ENCODE results near the gene PCYT1A.
"Not testable (repeated sequence)": the region's sequence is repeated elsewhere in the genome, so short reads cannot be mapped to it uniquely, and the experiment has no call there.

The PCYT1A gene

DNA sequence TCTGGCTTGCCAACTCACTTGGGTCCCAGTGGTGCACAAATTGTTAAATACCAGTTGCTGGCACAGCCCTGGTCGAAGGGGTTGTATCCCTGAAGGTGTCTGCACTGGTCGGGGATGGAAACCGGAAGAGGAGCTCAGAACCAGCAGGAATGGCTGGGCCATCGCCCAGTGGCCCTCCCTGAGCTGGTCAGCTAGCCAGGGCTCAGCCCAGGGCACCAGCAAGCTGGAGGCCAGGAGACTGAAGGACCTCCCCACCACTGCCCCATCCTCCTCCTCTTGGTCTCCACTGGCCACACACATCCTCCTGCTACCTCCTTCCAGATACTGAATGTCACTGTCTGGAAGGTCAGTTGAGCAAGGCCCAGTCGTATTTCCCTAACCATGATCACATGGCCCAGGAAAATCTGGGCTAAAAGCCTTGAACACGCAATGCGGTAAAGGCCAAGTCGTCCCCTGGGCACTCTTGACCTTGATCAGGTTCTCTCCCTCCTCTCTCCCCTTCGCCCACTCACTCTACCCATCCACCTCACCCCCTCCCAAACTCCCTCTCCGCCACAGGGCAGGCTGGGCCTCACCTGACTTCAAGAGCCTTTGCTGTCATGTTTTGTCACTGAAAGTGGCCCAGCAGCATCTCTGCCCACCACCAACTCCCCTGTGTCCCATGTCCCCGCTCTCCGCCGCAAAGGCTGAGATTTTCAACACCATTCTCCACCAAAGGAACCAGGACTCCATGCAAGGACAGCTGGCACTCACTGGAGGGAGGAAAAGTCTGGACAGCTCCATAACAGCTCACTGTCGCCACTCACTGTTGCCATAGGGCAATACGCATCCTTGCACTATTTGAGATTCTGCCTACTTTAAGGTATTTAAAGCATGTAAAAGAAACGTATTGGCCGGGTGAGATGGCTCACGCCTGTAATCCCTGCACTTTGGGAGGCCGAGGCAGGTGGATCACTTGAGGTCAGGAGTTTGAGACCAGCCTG lies 88.5 kb downstream of the PCYT1A start:
- no peak overlapping the region for H3K4me3 ChIP-seq (ENCODE audit: low read depth, low read length)
- no peak for DNase-seq (ENCODE audit: low read depth)

DNA sequence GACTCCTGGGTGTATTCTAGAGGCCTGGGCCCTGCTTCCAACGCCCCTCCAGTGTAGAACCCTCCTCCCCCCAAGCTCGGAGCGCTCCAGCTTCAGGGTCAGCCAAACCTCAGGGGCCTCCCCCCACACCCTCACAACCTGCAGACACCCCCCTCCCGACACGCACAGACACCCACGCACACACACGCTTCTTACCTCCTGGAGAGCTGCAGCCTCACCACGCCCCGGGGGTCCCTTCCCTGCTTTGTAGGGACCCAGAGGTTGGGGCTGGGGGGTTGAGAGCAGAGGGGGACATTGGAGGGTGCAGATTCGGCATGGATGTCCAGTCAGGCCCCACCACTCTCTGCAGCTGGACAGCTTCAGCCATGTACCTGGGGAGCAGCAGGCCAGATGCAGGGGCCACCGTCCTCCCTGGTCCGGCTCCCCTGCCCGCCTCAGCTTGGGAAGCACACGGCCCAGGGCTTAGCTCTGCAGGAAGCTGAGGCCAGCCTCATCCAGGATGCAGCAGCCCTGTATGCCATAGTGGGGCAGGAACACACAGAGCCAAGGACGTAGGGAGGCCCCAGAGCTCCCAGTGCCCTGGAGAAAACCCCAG lies 89.3 kb downstream of the PCYT1A start:
- no peak overlapping the region for H3K4me3 ChIP-seq (ENCODE audit: low read depth, low read length)
- no peak for DNase-seq (ENCODE audit: low read depth)

- no peak overlapping the region for H3K4me3 ChIP-seq (ENCODE audit: low read depth, low read length)
- no peak for DNase-seq (ENCODE audit: low read depth)
These were observed 90.0 kb downstream of the PCYT1A start for GRCh38 chr3:196197524-196197923.

DNA sequence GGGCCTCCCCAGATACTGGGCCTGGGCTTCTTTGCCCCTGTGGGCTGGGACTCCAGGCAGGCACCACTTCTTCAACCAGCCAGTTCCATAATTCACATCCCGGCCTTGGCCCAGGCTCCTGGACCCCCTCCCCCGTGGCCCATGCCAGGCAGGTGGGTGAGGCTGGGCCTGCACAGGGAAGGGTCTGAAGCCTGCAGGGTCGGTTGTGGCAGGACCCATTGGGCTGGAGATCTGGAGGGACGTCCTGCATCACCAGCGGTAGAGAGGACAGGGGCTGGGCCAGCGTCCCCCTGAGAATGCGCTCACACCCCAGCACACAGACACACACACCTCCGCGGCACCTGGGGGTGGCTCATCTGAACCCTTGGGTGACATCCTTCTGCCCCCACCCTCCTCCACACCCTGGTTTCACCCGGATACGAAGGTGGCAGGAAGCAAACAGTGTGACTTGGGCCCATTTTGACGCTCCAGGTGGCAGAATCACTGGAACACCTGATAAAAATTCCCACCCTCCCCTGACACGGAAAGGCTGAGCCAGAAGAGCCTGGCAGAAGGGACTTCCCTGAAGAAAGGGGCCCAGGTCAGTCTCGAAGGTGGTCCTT lies 91.8 kb downstream of the PCYT1A start:
- H3K4me3 ChIP-seq (ENCODE audit: low read depth, low read length), result no peak overlapping the region
- DNase-seq (ENCODE audit: low read depth), result no peak

DNA sequence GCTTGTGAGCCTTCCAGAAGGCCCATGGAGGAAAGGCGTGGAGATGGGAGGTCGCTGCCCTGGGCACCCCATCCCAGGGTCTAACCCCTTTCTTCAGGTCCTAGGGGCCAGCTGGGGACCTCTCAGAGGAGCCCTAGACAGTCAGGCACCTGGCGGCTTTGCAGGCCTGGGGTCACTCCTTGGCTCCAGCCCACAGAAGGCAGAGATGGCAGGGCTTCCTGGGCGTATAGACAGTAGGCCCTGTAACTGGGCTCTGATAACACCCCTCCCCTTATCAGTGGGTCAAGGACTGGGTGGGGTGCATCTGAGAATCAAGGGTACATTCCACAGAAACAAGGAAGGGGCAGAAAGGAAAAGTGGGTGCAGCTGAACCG lies 93.0 kb downstream of the PCYT1A start:
- H3K4me3 ChIP-seq (ENCODE audit: low read depth, low read length), result no peak overlapping the region
- no peak for DNase-seq (ENCODE audit: low read depth)

GRCh38 chr3:196193736-196194541 lies 93.6 kb downstream of the PCYT1A start:
- DNase-seq (ENCODE audit: low read depth), result no peak

DNA sequence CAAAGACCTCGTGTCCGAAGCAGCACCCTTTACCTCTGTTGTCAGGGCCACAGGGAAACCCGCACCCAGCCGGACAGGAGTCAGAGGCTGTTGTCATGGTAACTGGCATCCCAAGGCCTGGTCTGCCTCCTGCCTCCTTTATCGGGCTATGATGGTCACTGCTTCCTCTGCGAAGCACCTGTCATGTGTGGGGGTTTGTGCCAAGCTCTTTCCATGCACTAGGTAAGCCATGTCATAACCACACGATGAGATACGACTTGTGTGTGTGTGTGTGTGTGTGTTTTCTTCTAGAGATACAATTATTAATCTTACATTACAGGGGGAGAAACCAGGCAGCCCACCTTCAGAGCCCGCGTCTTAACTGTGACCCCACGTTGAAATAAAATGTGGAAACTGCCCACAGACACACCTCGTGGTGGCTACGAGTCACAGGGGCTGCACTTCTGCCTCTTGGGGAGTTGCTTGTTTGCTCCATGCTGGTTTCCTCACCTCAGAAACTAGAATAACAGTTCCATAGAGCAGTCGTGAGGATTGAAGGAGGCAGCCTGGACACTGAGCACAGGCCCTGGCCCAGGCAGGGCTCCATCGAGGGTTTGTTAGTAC lies 94.3 kb downstream of the PCYT1A start:
- DNase-seq (ENCODE audit: low read depth), result no peak
- H3K4me3 ChIP-seq (ENCODE audit: low read depth, low read length), result no peak overlapping the region

More at GRCh38 chr3:196193736-196194541, 93.6 kb downstream of the PCYT1A start:
- H3K4me3 ChIP-seq (ENCODE audit: low read depth, low read length), result no peak overlapping the region

DNA sequence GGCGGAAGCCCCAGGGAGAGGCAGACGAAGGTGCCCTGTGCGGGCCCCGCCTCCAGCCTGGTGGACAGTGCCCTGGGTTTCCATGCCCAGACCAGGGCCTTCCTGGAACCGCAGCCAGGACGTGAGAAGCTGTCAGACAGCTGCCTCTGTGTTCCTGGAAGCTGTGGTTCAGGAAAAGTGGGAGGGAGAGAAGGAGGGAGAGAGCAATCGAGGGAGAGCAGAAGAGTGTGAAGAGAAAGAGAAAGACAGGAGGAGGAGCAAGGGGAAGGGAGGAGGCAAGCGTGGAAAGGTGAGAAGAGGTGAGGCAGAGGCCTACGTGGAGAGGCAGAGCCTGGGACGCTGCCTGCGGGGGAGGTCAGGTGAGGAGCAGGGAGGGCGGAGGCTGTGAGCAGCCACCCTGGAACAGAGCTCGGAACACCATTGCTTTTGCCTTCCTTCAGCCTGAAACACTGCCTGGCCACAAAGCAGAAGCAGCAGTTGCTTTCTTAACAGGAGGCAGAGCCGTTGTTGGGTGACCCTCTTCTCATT lies 94.9 kb downstream of the PCYT1A start:
- H3K4me3 ChIP-seq (ENCODE audit: low read depth, low read length), result no peak overlapping the region
- no peak for DNase-seq (ENCODE audit: low read depth)

GRCh38 chr3:196192036-196192523 lies 95.4 kb downstream of the PCYT1A start:
- no peak overlapping the region for H3K4me3 ChIP-seq (ENCODE audit: low read depth, low read length)
- DNase-seq (ENCODE audit: low read depth), result no peak

GRCh38 chr3:196189566-196190347 lies 97.8 kb downstream of the PCYT1A start:
- DNase-seq (ENCODE audit: low read depth), result no peak
- H3K4me3 ChIP-seq (ENCODE audit: low read depth, low read length), result no peak overlapping the region

- no peak for DNase-seq (ENCODE audit: low read depth)
- H3K4me3 ChIP-seq (ENCODE audit: low read depth, low read length), result no peak overlapping the region
These were observed 100.6 kb downstream of the PCYT1A start for GRCh38 chr3:196186651-196187573.

- no peak for DNase-seq (ENCODE audit: low read depth)
- no peak overlapping the region for H3K4me3 ChIP-seq (ENCODE audit: low read depth, low read length)
These were observed 102.6 kb downstream of the PCYT1A start for GRCh38 chr3:196184881-196185280.

DNA sequence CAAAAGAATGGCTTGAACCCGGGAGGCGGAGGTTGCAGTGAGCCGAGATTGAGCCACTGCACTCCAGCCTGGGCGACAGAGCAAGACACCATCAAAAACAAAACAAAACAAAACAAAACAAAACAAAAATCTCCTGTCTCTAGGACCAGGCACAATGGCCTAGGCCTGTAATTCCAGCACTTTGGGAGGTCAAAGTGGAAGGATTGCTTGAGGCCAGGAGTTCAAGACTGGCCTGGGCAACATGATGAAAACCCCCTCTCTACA lies 103.4 kb downstream of the PCYT1A start:
- H3K4me3 ChIP-seq (ENCODE audit: low read depth, low read length); DNase-seq (ENCODE audit: low read depth): not testable (repeated sequence)

DNA sequence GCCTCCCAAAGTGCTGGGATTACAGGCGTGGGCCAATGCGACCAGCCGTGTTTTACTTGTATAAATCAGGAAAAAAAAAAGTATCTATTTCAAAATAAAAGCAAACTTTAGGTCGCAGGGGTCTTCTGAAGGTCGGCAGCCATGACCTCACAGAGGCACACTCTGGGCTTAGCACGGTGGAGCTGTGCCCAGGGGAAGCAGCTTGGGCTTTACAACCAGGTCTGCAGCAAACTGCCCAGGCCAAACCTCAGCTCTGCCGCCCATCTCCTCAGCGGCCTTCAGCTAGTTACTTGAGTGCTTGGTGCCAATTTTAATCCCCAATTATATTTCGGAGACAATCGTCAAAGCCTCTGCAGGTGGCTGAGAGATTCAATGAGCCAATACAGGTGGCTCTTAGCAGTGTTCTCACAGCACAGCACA lies 106.4 kb downstream of the PCYT1A start:
- DNase-seq (ENCODE audit: low read depth), result no peak
- H3K4me3 ChIP-seq (ENCODE audit: low read depth, low read length), result no peak overlapping the region

- no peak overlapping the region for H3K4me3 ChIP-seq (ENCODE audit: low read depth, low read length)
- DNase-seq (ENCODE audit: low read depth), result no peak
These were observed 107.2 kb downstream of the PCYT1A start for GRCh38 chr3:196180346-196180745.
